SW480 (cell line): ENCODE data around the gene TACR3.
"Not testable (repeated sequence)": the region's sequence is repeated elsewhere in the genome, so short reads cannot be mapped to it uniquely, and the experiment has no call there.

Experiments
- DNase-seq: peaks from one replicate; pipeline ENCODE4 v3.0.0-alpha.2; 2016; ENCODE audit warnings: low spot score

The TACR3 gene, protein sequence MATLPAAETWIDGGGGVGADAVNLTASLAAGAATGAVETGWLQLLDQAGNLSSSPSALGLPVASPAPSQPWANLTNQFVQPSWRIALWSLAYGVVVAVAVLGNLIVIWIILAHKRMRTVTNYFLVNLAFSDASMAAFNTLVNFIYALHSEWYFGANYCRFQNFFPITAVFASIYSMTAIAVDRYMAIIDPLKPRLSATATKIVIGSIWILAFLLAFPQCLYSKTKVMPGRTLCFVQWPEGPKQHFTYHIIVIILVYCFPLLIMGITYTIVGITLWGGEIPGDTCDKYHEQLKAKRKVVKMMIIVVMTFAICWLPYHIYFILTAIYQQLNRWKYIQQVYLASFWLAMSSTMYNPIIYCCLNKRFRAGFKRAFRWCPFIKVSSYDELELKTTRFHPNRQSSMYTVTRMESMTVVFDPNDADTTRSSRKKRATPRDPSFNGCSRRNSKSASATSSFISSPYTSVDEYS

DNA sequence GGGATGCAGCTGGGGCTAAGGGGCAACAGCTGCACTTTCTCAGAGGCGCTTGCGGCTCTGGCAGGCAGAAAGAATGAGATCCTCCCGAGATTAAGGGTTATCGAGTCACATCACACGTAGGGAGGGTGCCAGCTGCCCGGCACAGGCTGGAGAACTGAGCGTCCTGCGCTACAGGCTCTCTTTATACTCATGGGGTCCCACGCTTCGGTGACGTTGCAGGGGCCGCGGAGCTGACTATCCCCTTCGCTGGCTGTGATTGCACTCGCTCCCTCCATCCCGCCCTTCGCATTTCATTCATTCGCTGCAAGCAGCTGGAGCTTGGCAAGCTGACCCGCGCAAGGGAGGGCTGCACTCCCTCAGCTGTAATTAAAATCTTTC lies at the start of gene TACR3:
Gene TACR3, minus strand, starts transcription at position 156 of the 378 bp plus-strand sequence. CDS start 310 bp downstream, outside the sequence.
- no peak for DNase-seq

DNA sequence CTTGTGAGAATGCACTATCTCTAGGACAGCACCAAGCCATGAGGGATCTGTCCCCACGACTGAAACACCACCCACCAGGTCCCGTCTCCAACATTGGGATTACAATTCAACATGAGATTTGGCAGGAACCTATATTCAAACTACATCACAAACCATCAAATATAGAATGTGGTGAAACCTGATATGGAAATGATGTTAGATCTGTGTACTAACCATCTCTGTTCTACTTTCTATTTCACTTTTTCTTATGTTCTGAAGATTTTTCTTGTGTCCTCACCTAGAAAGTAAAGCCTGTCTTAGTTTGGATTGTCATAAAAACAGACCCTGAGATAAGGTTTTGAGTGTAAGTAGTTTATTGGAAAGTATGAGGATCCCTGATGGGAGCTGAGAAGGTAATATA lies 37.8 kb upstream of the TACR3 start:
- DNase-seq: no peak

DNA sequence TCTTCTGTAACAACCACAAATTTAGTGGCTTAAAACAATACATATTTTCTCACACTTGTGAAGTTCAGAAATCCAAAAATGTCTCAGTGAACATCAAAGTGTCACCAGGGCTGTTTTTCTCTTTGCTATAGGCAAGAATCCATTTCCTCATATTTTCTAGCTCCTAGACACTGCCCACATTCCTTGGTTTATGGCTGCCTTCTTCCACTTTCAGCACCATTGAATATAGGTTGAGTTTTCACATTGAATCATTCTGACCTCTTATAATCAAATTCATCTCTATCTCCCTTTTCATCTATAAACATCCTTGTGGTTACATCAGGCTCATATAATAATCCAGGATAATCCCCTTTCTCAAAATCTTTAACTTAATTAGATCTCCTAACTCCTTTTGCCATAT lies 37.0 kb upstream of the TACR3 start:
- no peak for DNase-seq

DNA sequence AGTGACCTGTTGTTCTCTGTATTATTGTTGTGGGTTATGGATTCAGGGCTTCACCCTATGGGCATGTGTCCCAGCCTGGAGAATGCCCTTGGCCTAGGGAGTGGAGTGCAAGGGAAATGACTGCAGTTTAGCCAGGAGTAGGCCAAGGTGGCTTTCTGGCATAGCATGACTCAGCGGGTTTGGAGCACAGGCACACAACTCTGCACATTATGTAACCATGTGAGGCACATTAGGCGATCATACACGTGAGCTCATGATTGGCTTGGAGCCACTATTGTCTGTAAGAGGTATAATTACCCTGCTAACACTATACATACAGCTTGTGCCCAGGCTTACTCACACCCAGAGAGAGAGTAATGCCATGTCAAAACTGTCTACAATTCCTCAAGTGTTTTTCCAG lies 35.1 kb upstream of the TACR3 start:
- DNase-seq: peak; percentile 6

GRCh38 chr4:103753868-103754653 lies 34.3 kb upstream of the TACR3 start:
- DNase-seq: no peak

- DNase-seq: not testable (repeated sequence)
Measured at GRCh38 chr4:103723150-103723549, 3.4 kb upstream of the TACR3 start.

DNA sequence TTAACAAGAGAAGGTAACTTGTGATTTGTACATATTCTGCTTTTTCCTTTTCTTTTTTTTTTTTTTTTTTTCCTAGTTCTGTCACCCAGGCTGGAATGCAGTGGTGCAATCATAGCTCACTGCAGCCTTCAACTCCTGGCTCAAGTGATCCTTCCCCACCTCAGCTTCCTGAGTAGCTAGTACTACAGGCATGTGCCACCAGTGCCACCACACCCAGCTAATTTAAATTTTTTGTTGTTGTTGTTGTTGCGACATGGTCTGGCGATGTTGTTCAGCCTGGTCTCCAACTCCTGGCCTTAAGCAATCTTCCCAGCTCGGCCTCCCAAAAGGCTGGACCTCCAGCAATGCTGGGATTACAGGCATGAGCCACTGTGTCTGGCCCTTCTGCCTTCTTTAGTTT lies 1.5 kb upstream of the TACR3 start:
- DNase-seq: no peak

DNA sequence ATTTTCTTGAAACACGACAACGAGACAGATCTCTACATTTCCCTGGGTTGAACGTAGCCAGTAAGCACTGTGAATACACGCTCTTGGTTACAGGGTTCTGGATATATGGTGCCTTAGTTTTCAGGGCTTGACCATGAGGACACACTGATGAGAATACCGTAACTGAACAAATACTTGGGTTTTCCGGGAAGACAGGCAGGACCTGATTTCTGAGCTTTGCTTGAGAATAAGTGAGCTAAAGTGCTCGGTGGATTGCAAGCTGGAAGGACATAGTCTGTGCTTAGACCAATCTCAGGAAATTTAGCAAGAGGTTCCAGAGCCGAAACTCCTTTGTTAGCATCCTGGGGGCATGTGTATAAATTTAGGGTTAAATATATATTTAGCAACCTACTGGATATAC lies 876 bp upstream of the TACR3 start:
- no peak for DNase-seq

DNA sequence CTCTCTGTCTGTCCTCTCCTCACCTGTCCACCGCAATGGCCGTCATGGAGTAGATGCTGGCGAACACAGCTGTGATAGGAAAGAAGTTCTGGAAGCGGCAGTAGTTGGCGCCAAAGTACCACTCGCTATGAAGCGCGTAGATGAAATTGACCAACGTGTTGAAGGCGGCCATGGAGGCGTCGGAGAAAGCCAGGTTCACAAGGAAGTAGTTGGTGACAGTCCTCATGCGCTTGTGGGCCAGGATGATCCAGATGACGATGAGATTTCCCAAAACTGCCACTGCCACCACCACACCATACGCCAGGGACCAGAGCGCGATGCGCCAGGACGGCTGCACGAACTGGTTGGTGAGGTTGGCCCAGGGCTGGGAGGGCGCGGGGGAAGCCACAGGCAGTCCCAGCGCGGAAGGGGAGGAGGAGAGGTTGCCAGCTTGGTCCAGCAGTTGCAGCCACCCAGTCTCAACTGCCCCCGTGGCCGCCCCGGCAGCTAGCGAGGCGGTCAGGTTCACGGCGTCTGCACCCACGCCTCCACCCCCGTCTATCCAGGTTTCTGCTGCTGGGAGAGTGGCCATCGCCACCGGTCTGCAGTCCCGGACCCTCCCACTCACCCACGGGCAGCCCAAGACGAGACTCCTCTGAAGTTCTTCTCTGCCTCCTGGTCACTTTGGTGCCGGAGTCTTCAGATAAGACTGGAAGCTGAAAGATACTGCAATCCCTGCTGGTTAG lies 518 bp downstream of the TACR3 start:
- DNase-seq: no peak

DNA sequence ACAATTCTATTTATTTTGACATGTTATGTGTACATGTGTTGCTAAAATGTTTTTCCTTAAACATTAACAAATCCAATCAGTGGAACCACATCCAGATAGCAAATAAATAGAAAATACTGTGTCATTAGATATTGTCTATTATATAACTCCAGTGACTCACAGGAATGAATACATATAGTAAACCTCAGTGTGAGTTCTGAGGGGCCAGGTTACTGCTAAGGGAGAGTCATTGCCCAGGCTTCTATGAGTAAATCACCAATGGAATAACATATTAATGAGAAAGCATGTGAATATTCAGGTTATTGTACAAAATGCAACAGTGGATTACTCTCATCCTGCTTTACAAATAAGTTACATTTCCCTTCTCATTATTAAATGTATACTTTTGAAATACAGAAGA lies 27.2 kb downstream of the TACR3 start:
- no peak for DNase-seq

GRCh38 chr4:103673983-103674382 lies 45.8 kb downstream of the TACR3 start:
- DNase-seq: no peak

- not testable (repeated sequence) for DNase-seq
Measured at GRCh38 chr4:103666764-103667163, 53.0 kb downstream of the TACR3 start.

- no peak for DNase-seq
Measured at GRCh38 chr4:103664436-103665075, 55.2 kb downstream of the TACR3 start.

- no peak for DNase-seq
Measured at GRCh38 chr4:103648541-103648940, 71.2 kb downstream of the TACR3 start.

DNA sequence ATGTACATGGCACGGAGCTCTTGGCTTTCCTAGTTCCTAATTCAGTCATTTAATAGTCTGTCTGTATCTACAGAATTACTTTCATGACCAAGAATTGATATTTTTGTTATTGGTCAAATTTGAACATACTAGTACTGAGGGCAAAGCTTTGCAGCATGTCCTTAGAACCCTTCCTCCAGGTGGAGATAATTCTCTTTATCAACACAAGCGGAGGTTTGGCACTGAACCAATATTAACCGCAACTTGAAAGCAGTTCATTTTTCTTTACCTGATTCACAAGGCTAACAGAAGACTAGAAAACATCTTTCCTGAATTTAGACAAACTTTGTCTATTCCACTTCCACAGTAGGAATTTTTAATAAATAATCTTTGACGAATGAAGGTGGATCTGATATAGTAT lies 73.8 kb downstream of the TACR3 start:
- DNase-seq: no peak

DNA sequence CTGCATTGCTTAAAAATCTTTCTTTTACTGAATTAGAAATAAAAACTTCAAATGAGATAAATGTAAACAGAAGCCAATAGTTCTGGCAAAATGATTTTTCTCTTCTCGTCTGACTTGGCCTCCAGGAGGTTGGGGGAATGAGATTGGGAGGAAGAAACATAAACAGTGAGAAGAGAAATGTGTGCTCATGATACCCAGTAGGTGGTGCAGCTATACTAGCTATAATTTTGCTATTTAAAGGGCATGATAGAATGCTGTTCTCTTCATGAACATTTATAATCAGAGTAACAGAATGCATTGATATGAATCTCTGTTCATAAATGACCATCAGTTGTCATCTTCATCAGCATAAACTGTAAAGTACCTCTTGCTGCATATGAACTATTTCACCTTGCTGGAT lies 85.5 kb downstream of the TACR3 start:
- DNase-seq: peak; percentile 15

GRCh38 chr4:103626296-103626695 lies 93.5 kb downstream of the TACR3 start:
- DNase-seq: no peak

DNA sequence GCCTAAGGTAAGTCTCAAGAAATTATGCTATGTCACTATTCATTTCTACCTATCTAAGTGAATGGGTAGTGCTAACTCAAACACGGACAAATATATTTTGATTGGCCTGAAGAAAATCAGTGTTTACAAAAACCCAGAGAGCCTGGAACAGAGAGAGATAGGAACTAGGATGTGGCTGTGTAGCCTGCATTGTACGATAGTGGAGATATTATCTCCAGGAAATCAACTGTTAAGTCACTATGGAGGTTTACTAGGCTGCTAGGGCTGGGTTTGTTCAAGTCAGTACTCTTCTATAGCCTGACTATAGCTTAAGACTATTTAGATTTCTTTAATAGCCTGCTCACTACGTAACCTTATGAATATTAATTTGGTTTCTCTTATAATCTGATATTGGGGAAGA lies 127.9 kb downstream of the TACR3 start:
- DNase-seq: no peak

- no peak for DNase-seq
Measured at GRCh38 chr4:103567591-103567990, 152.2 kb downstream of the TACR3 start.

- DNase-seq: not testable (repeated sequence)
Measured at GRCh38 chr4:103559178-103559577, 160.6 kb downstream of the TACR3 start.
